Body of pancreas (tissue), 4 donors: Measurements from ENCODE around the gene LAMA2.

Source experiments
- CTCF ChIP-seq, 7 experiments: fragments of 450-650 bp in 4 of 7; fragments of 200-600 bp in 3 of 7; sonication (generic) in 3 of 7; IDR thresholded peaks; one replicate each; pipeline ENCODE4 v1.5.1; 2016 to 2019; ENCODE audit warnings: antibody characterized with exemption in 7 of 7
- POLR2A ChIP-seq, 3 donors: fragments of 450-650 bp; IDR thresholded peaks; one replicate each; pipeline ENCODE4 v1.6.1; 2016; ENCODE audit warnings: antibody characterized with exemption in 3 of 3, mild to moderate bottlenecking in 2 of 3

DNA sequence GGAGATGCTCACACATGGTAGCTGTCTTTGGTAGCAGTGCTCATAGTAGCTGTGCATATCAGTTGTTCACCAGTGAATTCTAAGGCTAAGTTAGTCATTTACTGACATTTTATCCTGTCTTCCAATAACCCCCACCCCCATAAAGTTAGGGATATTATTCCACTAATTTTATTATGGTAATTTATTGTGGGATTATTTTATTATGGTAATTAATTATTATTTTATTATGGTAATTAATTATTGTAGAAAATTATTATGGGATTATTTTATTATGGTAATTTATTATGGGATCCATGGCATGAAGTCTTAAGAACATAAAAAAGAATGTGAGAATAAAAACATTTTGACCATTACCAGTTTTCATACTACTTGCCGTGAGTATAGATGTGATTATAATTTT is 406.5 kb downstream of the LAMA2 start:
- TF ChIP-seq POLR2A (IDR thresholded peaks at IDR 0.05), result no peak
- no peak for TF ChIP-seq CTCF (IDR thresholded peaks at IDR 0.05)
